GM21576 (cell line): ENCODE measurements around the gene ZNF556.
"Not testable (repeated sequence)": the region's sequence is repeated elsewhere in the genome, so short reads cannot be mapped to it uniquely, and the experiment has no call there.

Experiments used
- ATAC-seq: cut with Tn5 transposase; IDR thresholded peaks from one replicate; pipeline ENCODE4 v1.9.1; 2021; ENCODE audit warnings: mild to moderate bottlenecking, moderate library complexity; ENCODE audit not compliant: unreplicated experiment

The ZNF556 gene

DNA sequence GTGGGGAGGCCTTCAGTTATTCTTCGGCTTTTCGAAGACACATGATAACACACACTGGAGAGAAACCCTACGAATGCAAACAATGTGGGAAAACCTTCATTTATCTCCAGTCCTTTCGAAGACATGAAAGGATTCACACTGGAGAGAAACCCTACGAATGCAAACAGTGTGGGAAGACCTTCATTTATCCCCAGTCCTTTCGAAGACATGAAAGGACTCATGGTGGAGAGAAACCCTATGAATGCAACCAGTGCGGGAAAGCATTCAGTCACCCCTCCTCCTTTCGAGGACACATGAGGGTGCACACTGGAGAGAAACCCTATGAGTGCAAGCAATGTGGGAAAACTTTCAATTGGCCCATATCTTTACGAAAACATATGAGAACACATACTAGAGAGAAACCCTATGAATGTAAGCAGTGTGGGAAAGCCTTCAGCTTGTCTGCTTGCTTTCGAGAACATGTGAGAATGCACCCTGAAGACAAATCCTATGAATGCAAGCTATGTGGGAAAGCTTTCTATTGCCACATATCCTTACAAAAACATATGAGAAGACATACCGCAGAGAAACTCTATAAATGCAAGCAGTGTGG lies 14.0 kb upstream of the ZNF556 start:
- no peak for ATAC-seq

DNA sequence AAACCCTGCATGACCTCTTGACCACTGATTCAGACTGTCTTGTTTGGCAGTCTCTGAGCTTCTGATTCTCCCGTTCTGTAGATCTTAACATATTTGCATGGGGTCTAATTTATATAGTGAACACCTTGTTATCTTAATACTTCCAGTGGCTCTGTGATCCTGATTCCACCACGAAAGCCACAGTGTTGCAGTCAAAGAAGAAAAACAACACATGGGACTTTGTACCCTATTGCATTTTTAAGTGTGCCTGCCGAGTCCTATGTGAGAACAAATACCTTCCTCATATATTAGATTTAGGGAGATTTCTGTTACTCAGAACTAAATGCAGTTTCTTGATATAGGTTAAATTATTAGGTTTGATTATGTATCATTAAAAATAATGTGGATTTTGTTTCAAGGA lies 12.3 kb upstream of the ZNF556 start:
- ATAC-seq: no peak

DNA sequence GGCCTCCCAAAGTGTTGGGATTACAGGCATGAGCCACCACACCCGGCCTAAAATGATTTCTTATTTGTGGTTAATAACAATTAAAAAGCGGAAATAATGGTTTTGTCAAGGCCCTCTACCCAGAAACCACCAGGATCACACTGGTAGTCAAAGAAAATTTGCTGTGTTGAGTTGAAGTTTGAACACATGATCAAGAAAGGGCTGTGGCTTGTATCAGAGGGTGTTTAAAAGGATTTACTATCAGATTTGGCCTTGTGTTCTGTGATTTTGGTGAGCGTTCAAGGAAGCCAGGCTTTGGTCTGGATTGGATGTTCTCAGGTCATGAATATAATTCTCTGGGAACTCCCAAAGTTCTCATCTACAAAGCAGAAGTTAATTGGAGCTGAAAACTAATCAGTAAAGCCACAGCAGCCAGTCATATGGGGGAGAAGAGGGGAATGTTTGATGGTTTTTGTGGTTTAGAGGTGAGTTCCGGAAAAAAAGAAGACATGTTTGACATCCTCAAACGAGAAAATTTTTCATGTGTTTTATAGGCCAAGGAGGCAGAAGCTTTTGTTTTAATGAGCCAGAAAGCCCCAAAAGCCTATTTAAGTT lies 10.6 kb upstream of the ZNF556 start:
- ATAC-seq: no peak

GRCh38 chr19:2858864-2859263 lies 8.3 kb upstream of the ZNF556 start:
- no peak for ATAC-seq

DNA sequence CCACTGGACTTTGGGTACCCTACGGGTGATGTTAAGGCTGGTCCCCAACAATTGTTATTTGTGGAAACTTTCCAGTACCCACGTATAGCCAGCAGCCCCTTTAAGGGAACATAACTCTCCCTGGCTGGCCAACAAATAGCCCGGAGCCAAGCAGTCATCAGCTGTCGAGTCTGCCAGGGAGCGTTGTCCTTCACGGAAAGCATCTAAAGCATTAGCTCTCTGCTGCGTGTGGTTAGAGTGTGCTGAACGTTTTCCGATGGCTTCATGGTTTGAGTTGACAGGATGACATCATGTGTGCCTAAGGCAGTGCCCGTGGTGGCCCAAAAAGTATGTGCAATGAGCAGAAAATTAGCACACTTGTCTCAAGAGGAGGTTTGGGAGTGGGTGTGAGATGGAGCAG lies 3.3 kb upstream of the ZNF556 start:
- ATAC-seq: no peak

GRCh38 chr19:2865334-2866100 lies 1.6 kb upstream of the ZNF556 start:
- ATAC-seq: no peak

DNA sequence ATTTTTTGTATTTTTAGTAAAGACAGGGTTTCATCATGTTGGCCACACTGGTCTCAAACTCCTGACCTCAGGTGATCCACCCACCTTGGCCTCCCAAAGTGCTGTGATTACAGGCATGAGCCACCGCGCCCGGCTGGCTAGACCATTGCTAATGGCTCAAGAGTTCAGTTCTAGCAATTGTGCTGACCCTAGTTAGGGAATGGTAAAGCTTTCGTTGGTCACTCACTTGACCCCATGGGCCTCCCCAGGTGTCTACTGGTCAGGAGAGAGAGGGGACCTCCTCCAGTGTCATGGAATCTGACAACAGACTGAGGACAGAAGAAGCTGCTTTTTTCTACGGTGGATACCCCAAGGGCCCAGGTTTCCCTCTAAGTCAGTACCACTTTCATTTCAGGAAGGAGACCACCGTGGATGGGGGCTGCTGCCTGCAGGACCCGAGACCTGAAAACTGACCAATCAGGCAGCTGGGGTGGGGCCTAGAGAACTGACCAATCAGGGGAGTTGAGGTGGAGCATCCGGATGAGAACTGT lies 575 bp upstream of the ZNF556 start:
- no peak for ATAC-seq

GRCh38 chr19:2869618-2870017 lies 2.5 kb downstream of the ZNF556 start:
- no peak for ATAC-seq

DNA sequence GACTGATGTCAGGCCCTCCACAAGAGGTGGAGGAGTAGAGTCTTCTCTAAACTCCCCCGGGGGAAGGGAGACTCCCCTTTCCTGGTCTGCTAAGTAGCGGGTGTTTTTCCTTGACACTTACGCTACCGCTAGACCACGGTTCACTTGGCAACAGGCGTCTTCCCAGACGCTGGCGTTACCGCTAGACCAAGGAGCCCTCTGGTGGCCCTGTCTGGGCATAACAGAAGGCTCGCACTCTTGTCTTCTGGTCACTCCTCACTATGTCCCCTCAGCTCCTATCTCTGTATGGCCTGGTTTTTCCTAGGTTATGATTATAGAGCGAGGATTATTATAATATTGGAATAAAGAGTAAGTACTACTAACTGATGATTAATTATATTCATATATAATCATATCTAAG lies 5.0 kb downstream of the ZNF556 start:
- not testable (repeated sequence) for ATAC-seq

DNA sequence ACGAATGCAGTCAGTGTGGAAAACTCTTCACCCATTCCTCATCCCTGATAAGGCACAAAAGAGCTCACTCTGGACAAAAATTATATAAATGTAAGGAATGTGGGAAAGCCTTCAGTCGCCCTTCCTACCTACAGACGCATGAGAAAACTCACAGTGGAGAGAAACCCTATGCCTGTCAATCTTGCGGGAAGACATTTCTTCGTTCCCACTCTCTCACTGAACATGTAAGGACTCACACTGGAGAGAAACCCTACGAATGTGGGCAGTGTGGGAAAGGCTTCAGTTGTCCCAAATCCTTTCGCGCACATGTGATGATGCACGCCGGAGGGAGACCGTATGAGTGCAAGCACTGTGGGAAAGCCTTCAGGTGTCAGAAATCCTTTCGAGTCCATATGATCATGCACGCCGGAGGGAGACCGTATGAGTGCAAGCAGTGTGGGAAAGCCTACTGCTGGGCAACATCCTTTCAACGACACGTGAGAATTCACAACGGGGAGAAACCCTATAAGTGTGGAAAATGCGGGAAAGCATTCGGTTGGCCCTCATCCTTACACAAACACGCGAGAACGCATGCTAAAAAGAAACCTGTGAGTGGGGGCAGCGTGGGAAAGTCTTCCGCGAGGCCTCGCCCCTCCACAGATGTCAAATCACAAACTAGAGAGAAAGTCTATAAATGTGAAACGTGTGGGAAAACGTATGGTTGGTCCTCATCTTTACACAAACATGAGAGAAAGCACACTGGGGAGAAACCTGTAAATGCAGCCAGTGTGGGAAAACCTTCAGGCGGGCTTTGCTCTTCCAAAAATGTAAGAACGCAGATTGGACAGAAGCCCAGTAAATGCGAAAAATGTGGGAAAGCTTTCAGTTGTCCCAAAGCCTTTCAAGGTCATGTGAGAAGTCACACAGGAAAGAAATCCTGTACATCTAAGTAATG lies 10.5 kb downstream of the ZNF556 start:
- ATAC-seq: no peak

GRCh38 chr19:2883686-2884439 lies 16.7 kb downstream of the ZNF556 start:
- ATAC-seq: no peak

GRCh38 chr19:2885736-2886135 lies 18.6 kb downstream of the ZNF556 start:
- ATAC-seq: no peak

DNA sequence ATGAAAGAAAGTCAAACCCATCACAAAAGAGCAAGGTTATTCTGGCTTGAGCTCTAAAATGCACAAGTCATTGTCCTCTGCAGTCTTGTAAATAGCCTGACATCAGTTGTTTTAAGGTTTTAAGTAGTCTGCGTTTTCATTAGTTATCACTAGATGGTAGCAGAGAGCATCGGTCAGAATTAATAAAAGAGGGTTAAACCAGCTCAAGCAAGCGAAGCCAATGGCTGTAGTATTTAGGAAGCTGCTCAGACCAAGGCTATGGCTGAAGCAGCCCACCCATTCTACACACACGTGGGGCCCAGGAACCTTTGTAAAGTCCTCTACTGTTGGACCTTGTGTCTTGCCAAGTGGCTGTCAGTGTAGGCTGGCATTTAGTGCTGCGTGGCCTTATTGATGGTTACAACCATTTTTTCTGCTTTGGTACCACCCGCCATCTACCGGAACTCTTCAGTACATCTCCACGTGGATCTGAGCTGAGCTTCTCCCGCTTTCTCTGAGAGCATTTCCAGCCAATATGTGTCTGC lies 20.3 kb downstream of the ZNF556 start:
- ATAC-seq: no peak

- ATAC-seq: no peak
Measured at GRCh38 chr19:2888731-2889224, 21.6 kb downstream of the ZNF556 start.

DNA sequence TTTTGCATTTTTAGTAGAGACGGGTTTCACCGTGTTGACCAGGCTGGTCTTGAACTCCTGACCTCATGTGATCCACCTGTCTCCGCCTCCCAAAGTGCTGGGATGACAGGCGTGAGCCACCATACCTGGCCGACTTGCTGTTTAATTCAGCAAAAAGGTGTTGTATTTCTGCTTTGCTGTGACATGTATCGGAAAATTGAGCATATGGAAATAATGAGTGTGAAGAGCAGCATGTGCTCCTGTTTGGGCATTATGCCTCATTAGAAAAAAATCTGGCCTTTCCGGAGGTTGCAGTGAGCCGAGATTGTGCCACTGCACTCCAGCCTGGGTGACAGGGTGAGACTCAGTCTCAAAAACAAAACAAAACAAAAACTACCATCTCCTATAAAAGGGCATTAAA lies 23.4 kb downstream of the ZNF556 start:
- not testable (repeated sequence) for ATAC-seq

DNA sequence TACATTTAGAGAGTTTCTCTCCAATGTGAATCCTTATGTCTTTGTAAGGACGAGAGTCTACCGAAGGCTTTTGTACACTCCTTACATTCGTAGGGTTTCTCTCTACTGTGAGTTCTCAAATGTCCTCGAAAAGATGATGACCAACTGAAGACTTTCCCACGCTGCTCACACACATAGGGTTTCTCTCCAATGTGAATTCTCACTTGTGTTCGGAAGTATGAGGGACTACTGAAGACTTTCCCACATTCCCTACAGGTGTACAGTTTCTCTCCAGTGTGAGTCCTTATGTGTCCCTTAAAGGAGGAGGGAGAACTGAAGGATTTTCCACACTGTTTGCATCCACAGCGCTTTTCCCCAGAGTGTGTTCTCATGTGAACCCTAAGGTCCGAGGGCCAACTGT lies 29.6 kb downstream of the ZNF556 start:
- no peak for ATAC-seq

- peak; percentile 95 for ATAC-seq
Measured at GRCh38 chr19:2900296-2901252, 33.4 kb downstream of the ZNF556 start, which contains the start of gene ZNF57. Gene ZNF57 (plus strand): TSS chr19:2900928. CDS start chr19:2901046, 118 bp downstream.

GRCh38 chr19:2902590-2903218 lies 35.6 kb downstream of the ZNF556 start:
- ATAC-seq: no peak
